CD14-positive monocyte (primary cell): ENCODE measurements around the gene ABHD16B. TPM values are rescaled to one million over a fixed set of nuclear protein-coding genes. Genes with fewer than 3 reads are reported as not detected.

Source experiments
- DNase-seq, 3 donors: peaks; one replicate each; pipeline ENCODE4 v3.0.0-alpha.2; 2011 to 2022
- H2AFZ ChIP-seq: 2 replicates; pipeline ENCODE4 v1.6.0; 2012; ENCODE audit warnings: mild to moderate bottlenecking, low read depth, low read length, inconsistent platforms; ENCODE audit not compliant: insufficient read depth, poor library complexity, severe bottlenecking
- H3K27ac ChIP-seq, 2 donors: 1 replicate in 1 of 2; 2 replicates in 1 of 2; pipeline ENCODE4 v1.5.1; 2012 to 2013; ENCODE audit warnings: low read length in 2 of 2, control low read depth in 1 of 2, inconsistent platforms in 1 of 2, low read depth in 1 of 2, mild to moderate bottlenecking in 1 of 2
- H3K27me3 ChIP-seq, 2 donors: one replicate each; pipeline versions ENCODE4 v1.6.0 to v1.6.1; 2011 to 2013; ENCODE audit warnings: low read length in 2 of 2; ENCODE audit not compliant: control insufficient read depth in 2 of 2, insufficient read depth in 2 of 2
- H3K36me3 ChIP-seq, 2 donors: replicated peaks in 1 of 2; 1 replicate in 1 of 2; 2 replicates in 1 of 2; pipeline versions ENCODE4 v1.5.1 to v1.6.1; 2012 to 2013; ENCODE audit warnings: low read length in 2 of 2, control low read depth in 1 of 2, inconsistent platforms in 1 of 2, mild to moderate bottlenecking in 1 of 2; ENCODE audit not compliant: insufficient read depth in 2 of 2, control insufficient read depth in 1 of 2
- H3K4me1 ChIP-seq, 2 donors: 1 replicate in 1 of 2; 2 replicates in 1 of 2; pipeline versions ENCODE4 v1.5.1 to v1.6.1; 2012 to 2013; ENCODE audit warnings: low read length in 2 of 2, control low read depth in 1 of 2, inconsistent platforms in 1 of 2, mild to moderate bottlenecking in 1 of 2, moderate library complexity in 1 of 2; ENCODE audit not compliant: insufficient read depth in 2 of 2, control insufficient read depth in 1 of 2
- H3K4me2 ChIP-seq: replicated peaks from 2 replicates; pipeline ENCODE3; 2012; ENCODE audit warnings: low read length, moderate library complexity, mild to moderate bottlenecking; ENCODE audit not compliant: poor library complexity, severe bottlenecking; ENCODE audit errors: extremely low read depth
- H3K4me3 ChIP-seq, 3 experiments: fragments of 200-600 bp in 1 of 3; sonication (generic) in 1 of 3; replicated peaks in 1 of 3; 1 replicate in 2 of 3; 2 replicates in 1 of 3; pipeline ENCODE4 v1.5.1; 2011 to 2013; ENCODE audit warnings: low read length in 3 of 3, mild to moderate bottlenecking in 3 of 3, control low read depth in 2 of 3, low read depth in 2 of 3, inconsistent platforms in 1 of 3, moderate library complexity in 1 of 3
- H3K79me2 ChIP-seq: 2 replicates; pipeline ENCODE4 v1.6.0; 2012; ENCODE audit warnings: mild to moderate bottlenecking, control low read depth, inconsistent platforms, low read length, moderate library complexity; ENCODE audit not compliant: insufficient read depth
- H3K9ac ChIP-seq: 2 replicates; pipeline ENCODE4 v1.6.0; 2017; ENCODE audit warnings: low read length, mild to moderate bottlenecking; ENCODE audit not compliant: insufficient read depth, poor library complexity, severe bottlenecking
- H3K9me3 ChIP-seq, 2 donors: replicated peaks in 1 of 2; 1 replicate in 1 of 2; 2 replicates in 1 of 2; pipeline versions ENCODE4 v1.5.1 to v1.6.1; 2012 to 2013; ENCODE audit warnings: low read length in 2 of 2, control low read depth in 1 of 2; ENCODE audit not compliant: control insufficient read depth in 1 of 2, insufficient read depth in 1 of 2
- H4K20me1 ChIP-seq: 2 replicates; pipeline ENCODE4 v1.6.0; 2012; ENCODE audit warnings: mild to moderate bottlenecking, low read length, control low read depth, moderate library complexity; ENCODE audit not compliant: insufficient read depth
- H3K27ac Mint-ChIP-seq, 7 donors: one replicate each; pipeline ENCODE4 v1.8.0; 2020; ENCODE audit warnings: mild to moderate bottlenecking in 7 of 7, mixed read lengths in 7 of 7, moderate library complexity in 6 of 7, inconsistent platforms in 2 of 7
- H3K27me3 Mint-ChIP-seq, 3 donors: one replicate each; pipeline ENCODE4 v1.8.0; 2021 to 2022; ENCODE audit warnings: low read depth in 3 of 3, mild to moderate bottlenecking in 3 of 3, mixed read lengths in 3 of 3, moderate library complexity in 3 of 3, inconsistent platforms in 1 of 3
- H3K36me3 Mint-ChIP-seq, 2 donors: one replicate each; pipeline ENCODE4 v1.8.0; 2020; ENCODE audit warnings: mixed read lengths in 2 of 2, inconsistent platforms in 1 of 2, mild to moderate bottlenecking in 1 of 2
- H3K4me1 Mint-ChIP-seq: one replicate; pipeline ENCODE4 v1.8.0; 2020; ENCODE audit warnings: mild to moderate bottlenecking, mixed read lengths
- H3K4me3 Mint-ChIP-seq, 2 donors: one replicate each; pipeline ENCODE4 v1.8.0; 2020; ENCODE audit warnings: mild to moderate bottlenecking in 2 of 2, mixed read lengths in 2 of 2, moderate library complexity in 1 of 2
- H3K9me3 Mint-ChIP-seq, 7 donors: one replicate each; pipeline ENCODE4 v1.8.0; 2020 to 2022; ENCODE audit warnings: mixed read lengths in 7 of 7, mild to moderate bottlenecking in 6 of 7, moderate library complexity in 6 of 7, inconsistent platforms in 2 of 7
- CTCF ChIP-seq: fragments of 200-600 bp; IDR thresholded peaks from one replicate; pipeline ENCODE4 v1.8.0; 2022; ENCODE audit warnings: antibody characterized with exemption, mild to moderate bottlenecking
- WGBS: methylation state at CpG from one replicate; pipeline ENCODE4 v1.1.5; 2013; ENCODE audit warnings: missing lambda C conversion rate; ENCODE audit not compliant: insufficient coverage; 5-methylcytosine and 5-hydroxymethylcytosine counted together
- intact Hi-C, 2 donors: fragments of 100-400 bp; cut with micrococcal nuclease; formaldehyde crosslinking; loops; one replicate each; pipeline versions ENCODE4 v1.15.0 to v1.15.1; 2023
- polyA plus RNA-seq, 3 donors: library from polyadenylated mRNA; depleted of rRNA in 1 of 3; unstranded in 2 of 3; stranded (reverse) in 1 of 3; fragments of 300-500 nt in 2 of 3; fragments of >200 nt in 1 of 3; fragmentation: Illumina TruSeq in 2 of 3; gene quantifications; 1 replicate in 2 of 3; 2 replicates in 1 of 3; pipeline ENCODE4 v1.2.3, GENCODE V29; 2012 to 2021

The ABHD16B gene
- polyA plus RNA-seq, 3 donors, result not detected

GRCh38 chr20:63821811-63822210 is 39.5 kb upstream of the ABHD16B start:
- Mint-ChIP-seq H3K4me3 (no peak overlapping the region), H3K4me1 (peaks cover 7% of the 10 kb centered on the region), H3K27me3 (peaks cover 23 to 31% (median 28%) of the 10 kb centered on the region in 3 donors), H3K27ac (no peak overlapping the region), H3K9me3 (peaks cover 0 to 1% (median 0%) of the 10 kb centered on the region in 7 donors), H3K36me3 (no peaks in the 10 kb centered on the region)
- Histone ChIP-seq H3K9ac (no peak overlapping the region), H3K9me3 (no peaks in the 10 kb centered on the region), H2AFZ (no peak overlapping the region), H3K4me3 (no peak overlapping the region), H3K27me3 (peaks cover 0 to 6% of the 10 kb centered on the region in 2 donors), H3K79me2 (no peaks in the 10 kb centered on the region), H3K36me3 (no peaks in the 10 kb centered on the region), H3K27ac (no peak overlapping the region), H3K4me1 (peaks cover 0 to 6% of the 10 kb centered on the region in 2 donors), H3K4me2 (no peak overlapping the region), H4K20me1 (no peaks in the 10 kb centered on the region)
- WGBS, result 69% methylated on average over 5 of the region's 8 CpGs
- no peak for TF ChIP-seq CTCF
- DNase-seq, result no peak
- intact Hi-C loops, result no loop called here

GRCh38 chr20:63822276-63822696 is 39.0 kb upstream of the ABHD16B start:
- H3K9me3 Mint-ChIP-seq, result peaks cover 0 to 6% (median 0%) of the 10 kb centered on the region in 7 donors
- no peaks in the 10 kb centered on the region for H3K79me2 ChIP-seq
- DNase-seq, result no peak
- peaks cover 0 to 10% of the 10 kb centered on the region in 2 donors for H3K27me3 ChIP-seq
- no peak for TF ChIP-seq CTCF
- no peak overlapping the region for H3K4me2 ChIP-seq
- no peaks in the 10 kb centered on the region for H4K20me1 ChIP-seq
- H3K27me3 Mint-ChIP-seq, result peaks cover 27 to 34% (median 32%) of the 10 kb centered on the region in 3 donors
- 68% methylated on average over 15 of the region's 15 CpGs for WGBS
- H3K36me3 Mint-ChIP-seq, result no peaks in the 10 kb centered on the region
- H3K4me1 ChIP-seq, result peaks cover 0 to 6% of the 10 kb centered on the region in 2 donors
- intact Hi-C loops, result no loop called here
- H3K9ac ChIP-seq, result no peak overlapping the region
- H3K27ac ChIP-seq, result no peak overlapping the region
- H3K36me3 ChIP-seq, result no peaks in the 10 kb centered on the region
- H2AFZ ChIP-seq, result no peak overlapping the region
- H3K4me3 Mint-ChIP-seq, result peak overlapping the region in 1 of 2 donors; percentile 14
- no peak overlapping the region for H3K27ac Mint-ChIP-seq
- no peak overlapping the region for H3K4me3 ChIP-seq
- H3K9me3 ChIP-seq, result peaks cover 0 to 2% of the 10 kb centered on the region in 2 donors
- H3K4me1 Mint-ChIP-seq, result peaks cover 7% of the 10 kb centered on the region
